ENCODE measurements around the gene DRGX. TPM values are rescaled to one million over a fixed set of nuclear protein-coding genes. Genes with fewer than 3 reads are reported as not detected.

The DRGX gene
- total RNA-seq, 2 donors from 2014 or later, result not detected

- DNase-seq (ENCODE audit: low spot score) (no peak), ATAC-seq (ENCODE audit: insufficient number of reproducible peaks, low FRiP score, low read depth) (no peak)
- Histone ChIP-seq H3K27ac (no peak overlapping the region), H3K9me3 (no peaks in the 10 kb centered on the region), H3K4me3 (no peak overlapping the region), H3K4me1 (ENCODE audit: control insufficient read depth in 1 of 2, low read depth in 2 of 2) (no peaks in the 10 kb centered on the region), H3K36me3 (no peaks in the 10 kb centered on the region), H3K27me3 (replicated peaks; ENCODE audit: insufficient read depth) (no peaks in the 10 kb centered on the region)
- TF ChIP-seq CTCF (IDR thresholded peaks at IDR 0.05), result no peak
These were observed 77.9 kb downstream of the DRGX start for GRCh38 chr10:49318028-49318427.

GRCh38 chr10:49314806-49315205 is 81.1 kb downstream of the DRGX start:
- Histone ChIP-seq H3K27ac (no peak overlapping the region), H3K27me3 (replicated peaks; ENCODE audit: insufficient read depth) (no peaks in the 10 kb centered on the region), H3K36me3 (no peaks in the 10 kb centered on the region), H3K4me1 (ENCODE audit: control insufficient read depth in 1 of 2, low read depth in 2 of 2) (peaks cover 0 to 8% of the 10 kb centered on the region in 2 donors), H3K9me3 (no peaks in the 10 kb centered on the region), H3K4me3 (no peak overlapping the region)
- DNase-seq (ENCODE audit: low spot score), result no peak
- no peak for TF ChIP-seq CTCF (IDR thresholded peaks at IDR 0.05)
- no peak for ATAC-seq (ENCODE audit: insufficient number of reproducible peaks, low FRiP score, low read depth)

Other genes starting within 250 kb of the DRGX start
- 10 to 100 TPM in 1 of 2 donors, 1 to 10 TPM in 1; 9.6 to 14.8 TPM for gene TMEM273, start 207.7 kb downstream of the DRGX start, total RNA-seq
- gene C10orf71, start 96.9 kb downstream of the DRGX start, total RNA-seq, result under 1 TPM in 1 of 2 donors, not detected in 1; 0.14 TPM
- gene ERCC6, start 143.0 kb upstream of the DRGX start, total RNA-seq, result 10 to 100 TPM; 37.7 to 50.4 TPM
- gene SLC18A3, start 214.2 kb upstream of the DRGX start, total RNA-seq, result not detected
- not detected for gene CHAT, start 217.9 kb upstream of the DRGX start, total RNA-seq

Data from thoracic aorta (tissue), 2 donors.